HepG2 (cell line): ENCODE data around the gene ENO2. TPM values are rescaled to one million over a fixed set of nuclear protein-coding genes. Genes with fewer than 3 reads are reported as not detected.
A peak's percentile ranks its signal among the peaks of the same experiment; 100 is the strongest.

ENCODE experiments used
- ARNTL ChIP-seq: sonication (generic); formaldehyde crosslinking; IDR thresholded peaks from 2 replicates; pipeline ENCODE4 v1.4.0; 2020; ENCODE audit warnings: mild to moderate bottlenecking, missing genetic modification reagents
- BRCA1 ChIP-seq: sonication (generic); formaldehyde crosslinking; IDR thresholded peaks from 2 replicates; pipeline ENCODE4 v1.4.0; 2020; ENCODE audit warnings: missing genetic modification reagents
- CHCHD3 ChIP-seq: sonication (generic); formaldehyde crosslinking; IDR thresholded peaks from 2 replicates; pipeline ENCODE4 v1.8.0; 2022; ENCODE audit warnings: mild to moderate bottlenecking, missing genetic modification reagents, moderate library complexity
- HMGXB3 ChIP-seq: sonication (generic); formaldehyde crosslinking; IDR thresholded peaks from 2 replicates; pipeline ENCODE4 v1.4.0; 2020; ENCODE audit warnings: missing genetic modification reagents, borderline replicate concordance
- MLXIP ChIP-seq: sonication (generic); formaldehyde crosslinking; IDR thresholded peaks from 2 replicates; pipeline ENCODE4 v1.9.0; 2021; ENCODE audit warnings: missing genetic modification reagents, borderline replicate concordance
- MTF1 ChIP-seq: sonication (generic); formaldehyde crosslinking; IDR thresholded peaks from 2 replicates; pipeline ENCODE4 v1.5.0; 2020; ENCODE audit warnings: missing genetic modification reagents
- NFKBIZ ChIP-seq: IDR thresholded peaks from 2 replicates; pipeline ENCODE4 v1.6.1; 2018; ENCODE audit warnings: missing genetic modification reagents, missing compliant biosample characterization
- NR2F2 ChIP-seq: IDR thresholded peaks from 2 replicates; pipeline ENCODE4 v1.6.1; 2012; ENCODE audit warnings: low read depth, inconsistent platforms, borderline replicate concordance
- PHF20 ChIP-seq: sonication (generic); formaldehyde crosslinking; IDR thresholded peaks from 2 replicates; pipeline ENCODE4 v1.5.0; 2020; ENCODE audit warnings: mild to moderate bottlenecking, missing genetic modification reagents
- POGK ChIP-seq: sonication (generic); formaldehyde crosslinking; conservative IDR thresholded peaks from 2 replicates; pipeline ENCODE4 v1.8.0; 2022; ENCODE audit warnings: mild to moderate bottlenecking, moderate library complexity, missing genetic modification reagents
- PREB ChIP-seq: sonication (generic); formaldehyde crosslinking; IDR thresholded peaks from 2 replicates; pipeline ENCODE4 v1.4.0; 2020; ENCODE audit warnings: missing genetic modification reagents
- REXO4 ChIP-seq: sonication (generic); formaldehyde crosslinking; IDR thresholded peaks from 2 replicates; pipeline ENCODE4 v1.8.0; 2022; ENCODE audit warnings: missing genetic modification reagents, mild to moderate bottlenecking, borderline replicate concordance
- YY1 ChIP-seq: IDR thresholded peaks from 2 replicates; pipeline ENCODE4 v1.6.1; 2011; ENCODE audit warnings: low read length, low read depth, moderate library complexity, mild to moderate bottlenecking; ENCODE audit not compliant: insufficient read depth, insufficient replicate concordance
- ZNF12 ChIP-seq: sonication (generic); formaldehyde crosslinking; IDR thresholded peaks from 2 replicates; pipeline ENCODE4 v1.5.0; 2020; ENCODE audit warnings: missing genetic modification reagents
- ZNF234 ChIP-seq: sonication (generic); formaldehyde crosslinking; conservative IDR thresholded peaks from 2 replicates; pipeline ENCODE4 v1.5.1; 2020; ENCODE audit warnings: mild to moderate bottlenecking, missing genetic modification reagents
- ZNF570 ChIP-seq: sonication (generic); formaldehyde crosslinking; IDR thresholded peaks from 2 replicates; pipeline ENCODE4 v1.4.0; 2020; ENCODE audit warnings: mild to moderate bottlenecking, missing genetic modification reagents, borderline replicate concordance
- ZNF607 ChIP-seq: sonication (generic); formaldehyde crosslinking; IDR thresholded peaks from 2 replicates; pipeline ENCODE4 v1.5.1; 2020; ENCODE audit warnings: missing genetic modification reagents, mild to moderate bottlenecking, borderline replicate concordance
- ZNF788 ChIP-seq: sonication (generic); formaldehyde crosslinking; IDR thresholded peaks from 2 replicates; pipeline ENCODE4 v1.5.0; 2020; ENCODE audit warnings: mild to moderate bottlenecking, missing genetic modification reagents, borderline replicate concordance
- ZSCAN22 ChIP-seq: sonication (generic); formaldehyde crosslinking; IDR thresholded peaks from 2 replicates; pipeline ENCODE4 v1.4.0; 2020; ENCODE audit warnings: mild to moderate bottlenecking, missing genetic modification reagents
- polyA plus RNA-seq, 8 experiments: library from polyadenylated mRNA; depleted of rRNA in 3 of 8; stranded (reverse) in 7 of 8; unstranded in 1 of 8; fragments of >200 nt; fragmentation: Illumina TruSeq in 4 of 8; extraction: Trizol in 4 of 8; gene quantifications; 2 replicates each; pipeline versions ENCODE4 v1.2.1 to v1.2.3, GENCODE V29; 2011 to 2016; ENCODE audit warnings: low read depth in 4 of 8, missing spikeins in 1 of 8, mixed read lengths in 1 of 8; ENCODE audit not compliant: insufficient read depth in 1 of 8
- total RNA-seq, 5 experiments: library from RNA; depleted of rRNA; stranded (reverse); fragments of >200 nt; fragmentation: Illumina TruSeq; extraction: Trizol; gene quantifications; 2 replicates each; pipeline ENCODE4 v1.2.3, GENCODE V29; 2016; ENCODE audit warnings: low read depth in 1 of 5

The ENO2 gene
- total and polyA plus RNA-seq, 2 of the 13 experiments (the other 11 are each of a cell fraction or from before 2014, with no cell fraction given) = 19.3 to 136 TPM

- no peak for TF ChIP-seq PREB
- TF ChIP-seq YY1 = peak; percentile 74
- no peak for TF ChIP-seq BRCA1 (CRISPR knock-in tag)
- TF ChIP-seq ZSCAN22 = no peak
- no peak for TF ChIP-seq PHF20 (CRISPR knock-in tag)
- 0 out of 2 replicates have a peak, but pooled peaks have one; percentile 54 for TF ChIP-seq ZNF12
- no peak for TF ChIP-seq POGK (CRISPR knock-in tag)
- TF ChIP-seq REXO4 = no peak
- no peak for TF ChIP-seq HMGXB3 (CRISPR knock-in tag)
- TF ChIP-seq ZNF788 (CRISPR knock-in tag) = no peak; the same call in 1 of the 2 replicates
- peak; percentile 92 for TF ChIP-seq ZNF607
- TF ChIP-seq MLXIP = no peak
- TF ChIP-seq ZNF234 (CRISPR knock-in tag) = no peak
- peak; percentile 10; the same call in 1 of the 2 replicates for TF ChIP-seq NR2F2
- no peak for TF ChIP-seq ZNF570
- TF ChIP-seq CHCHD3 = no peak
- 0 out of 2 replicates have a peak, but pooled peaks have one; percentile 30 for TF ChIP-seq ARNTL
- no peak for TF ChIP-seq MTF1 (CRISPR knock-in tag)
- TF ChIP-seq NFKBIZ (CRISPR knock-in tag) = no peak
These were observed 30.2 kb downstream of the ENO2 start (continued) for GRCh38 chr12:6944381-6945186.
